ENCODE measurements around the gene CCNY.

- no peak for TF ChIP-seq SUZ12 (IDR thresholded peaks at IDR 0.05; ENCODE audit: extremely low read depth, insufficient read depth, insufficient read length)
- TF ChIP-seq YY1 (IDR thresholded peaks at IDR 0.05; ENCODE audit: insufficient read depth, insufficient read length), result no peak
- no peak for TF ChIP-seq ZNF274 (IDR thresholded peaks at IDR 0.05; ENCODE audit: low read depth, low read length)
These were observed 63.2 kb downstream of the CCNY start for GRCh38 chr10:35399414-35400009.
